Muscle of arm (tissue), 12 donors: ENCODE data around the gene MYL6B. TPM values are rescaled to one million over a fixed set of nuclear protein-coding genes. Genes with fewer than 3 reads are reported as not detected.
"Not testable (repeated sequence)": the region's sequence is repeated elsewhere in the genome, so short reads cannot be mapped to it uniquely, and the experiment has no call there.

ENCODE experiments used
- DNase-seq: peaks from one replicate; pipeline ENCODE4 v3.0.0-alpha.2; 2013
- polyA plus RNA-seq, 12 donors: library from polyadenylated mRNA; unstranded; fragments of 120-200 nt; gene quantifications; one replicate each; pipeline ENCODE4 v1.2.1, GENCODE V29; 2013; ENCODE audit not compliant: insufficient read length in 12 of 12

Gene MYL6B
- polyA plus RNA-seq, 12 donors, result 364 to 1,212 (median 828) TPM

DNA sequence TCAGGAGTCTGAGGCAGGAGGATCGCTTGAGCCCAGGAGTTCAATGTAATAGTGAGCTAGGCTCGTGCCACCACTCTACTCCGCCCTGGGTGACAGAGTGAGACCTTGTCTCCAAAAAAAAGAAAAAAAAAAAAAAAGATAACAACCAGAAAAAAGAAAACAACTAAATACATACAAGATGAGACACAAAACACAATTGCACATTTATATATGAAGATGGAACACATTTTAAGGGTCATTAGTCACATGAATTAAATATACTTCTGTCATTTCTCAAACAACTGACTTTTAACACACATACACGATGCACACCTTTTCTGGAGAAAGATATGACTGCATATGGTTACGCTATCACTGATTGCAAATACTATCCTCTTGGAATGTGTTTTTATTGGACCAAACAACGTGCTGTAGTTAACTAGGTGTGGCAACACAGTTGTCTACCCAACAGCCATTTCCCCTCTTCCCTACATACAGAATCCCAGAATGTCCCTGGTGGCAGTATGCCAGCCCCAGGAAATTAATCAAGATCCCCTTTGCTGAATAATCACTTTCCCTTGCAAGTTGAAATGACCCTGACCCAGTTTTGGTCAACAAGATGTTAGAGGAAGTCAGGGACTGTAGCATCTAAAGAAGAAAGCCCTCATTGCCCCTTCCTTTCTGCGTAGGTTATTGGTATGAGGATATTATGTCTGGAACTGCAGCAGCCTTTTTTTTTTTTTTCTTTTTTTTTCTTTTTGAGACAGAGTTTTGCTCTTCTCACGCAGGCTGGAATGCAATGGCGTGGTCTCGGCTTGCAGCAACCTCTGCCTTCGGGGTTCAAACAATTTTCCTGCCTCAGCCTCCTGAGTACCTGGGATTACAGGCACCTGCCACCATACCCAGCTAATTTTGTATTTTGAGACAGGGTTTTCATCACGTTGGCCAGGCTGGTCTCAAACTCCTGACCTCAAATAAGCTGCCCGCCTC is 5.6 kb upstream of the MYL6B start:
- no peak for DNase-seq

GRCh38 chr12:56150563-56150962 is 1.8 kb upstream of the MYL6B start:
- no peak for DNase-seq

DNA sequence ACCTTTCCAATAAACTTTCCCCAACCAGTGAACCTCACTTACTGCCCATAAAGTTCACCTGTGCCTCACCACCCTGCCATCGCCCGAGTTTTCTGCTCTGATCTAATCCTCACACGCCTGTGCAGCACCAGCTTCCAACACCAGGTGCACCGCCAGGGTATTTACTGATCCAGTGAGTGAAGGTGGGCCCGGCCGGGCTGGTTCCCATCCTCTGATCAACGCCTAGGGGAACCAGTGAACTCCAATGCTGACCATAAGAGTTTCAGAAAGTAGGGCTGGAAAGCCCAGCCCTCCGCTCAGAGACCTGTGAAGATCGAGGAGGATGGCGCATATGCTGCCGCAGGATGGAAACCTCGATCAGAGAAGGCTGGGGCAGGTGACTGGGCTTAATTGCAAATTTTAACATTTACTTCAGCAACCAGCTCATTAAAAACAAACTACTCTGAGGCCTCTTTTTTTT is 685 bp upstream of the MYL6B start:
- no peak for DNase-seq

DNA sequence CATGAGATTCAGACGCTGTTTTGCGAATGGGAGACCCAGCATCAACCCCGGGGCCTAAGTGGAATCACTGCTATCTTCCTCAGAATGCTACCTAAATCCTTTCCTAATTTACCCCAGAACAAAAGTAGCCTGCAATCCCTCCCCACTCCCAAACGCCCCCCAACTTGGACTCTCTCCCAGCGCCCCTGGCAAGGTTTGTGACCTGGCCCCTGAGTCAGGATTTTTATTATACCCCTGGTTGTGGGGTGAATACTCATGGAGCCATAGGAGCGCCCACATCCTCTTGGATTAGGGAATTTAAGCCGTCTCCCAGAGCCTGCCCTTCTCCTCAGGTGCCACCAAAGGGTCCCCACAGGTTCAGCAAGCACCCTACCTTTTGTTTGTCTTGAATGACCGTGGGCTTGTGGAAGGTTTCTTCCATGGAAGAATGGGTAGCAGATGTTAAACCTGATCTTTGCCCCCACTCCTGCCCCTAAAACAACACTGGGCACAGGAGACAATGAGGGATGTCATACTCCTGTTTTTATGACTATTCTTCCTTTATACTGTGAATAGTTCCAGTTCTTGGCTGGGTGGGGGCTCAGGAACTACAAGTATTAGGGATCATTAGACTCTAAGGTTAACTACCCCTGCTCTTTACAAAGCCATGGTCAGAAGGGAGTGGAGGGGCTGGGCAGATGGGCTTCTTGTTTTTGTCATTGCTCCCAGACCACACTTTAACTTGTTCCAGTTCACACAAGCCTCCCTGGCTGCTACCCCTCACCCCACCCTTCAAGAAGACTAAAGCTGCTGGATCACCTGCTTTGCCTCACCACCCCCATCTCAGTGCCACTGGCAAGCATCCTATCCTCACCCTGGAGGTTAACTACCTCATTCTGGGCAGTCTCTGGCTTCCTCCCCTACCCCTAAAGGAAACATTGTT is 630 bp downstream of the MYL6B start:
- DNase-seq, result no peak

GRCh38 chr12:56153678-56154065 is 1.3 kb downstream of the MYL6B start:
- no peak for DNase-seq

DNA sequence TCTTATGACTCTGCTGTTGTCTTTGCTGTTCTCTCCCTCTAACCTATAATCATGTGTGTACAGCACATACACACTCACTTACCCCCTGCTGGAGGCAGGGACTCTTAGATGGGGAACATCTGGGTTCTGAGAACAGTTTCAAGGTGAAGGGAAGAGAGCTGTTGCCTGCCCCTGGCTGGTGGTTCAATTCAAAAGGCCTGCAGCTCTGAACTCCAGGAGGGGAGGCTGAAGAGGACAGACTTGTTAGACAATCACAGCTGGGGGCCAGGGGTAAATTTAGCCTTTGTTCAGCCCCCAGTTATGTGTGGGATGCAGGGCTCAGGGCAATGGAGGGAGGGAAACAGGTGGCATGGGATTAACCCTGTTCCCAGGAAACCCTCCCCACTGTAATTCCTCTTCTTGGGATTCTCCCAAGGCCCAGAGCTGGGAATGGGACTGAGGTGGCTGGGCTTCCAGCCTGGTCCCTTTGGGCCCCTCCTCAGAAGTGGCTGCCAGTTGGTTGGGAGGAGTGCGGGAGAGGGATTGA is 1.9 kb downstream of the MYL6B start:
- DNase-seq, result no peak

DNA sequence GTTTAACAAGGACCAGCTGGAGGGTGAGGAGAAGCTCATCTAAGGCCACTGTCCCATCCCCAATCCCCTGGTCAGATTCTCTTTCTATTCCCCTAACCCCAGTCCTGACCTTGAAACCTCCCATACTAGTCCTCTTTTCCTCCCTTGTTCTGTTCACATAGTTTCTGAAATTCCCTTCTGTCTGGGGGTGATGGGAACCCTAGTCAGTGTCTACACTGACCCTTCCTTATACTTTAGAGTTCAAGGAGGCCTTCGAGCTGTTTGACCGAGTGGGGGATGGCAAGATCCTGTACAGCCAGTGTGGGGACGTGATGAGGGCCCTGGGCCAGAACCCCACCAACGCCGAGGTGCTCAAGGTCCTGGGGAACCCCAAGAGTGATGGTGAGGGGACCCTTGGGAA is 2.4 kb downstream of the MYL6B start:
- DNase-seq, result no peak

DNA sequence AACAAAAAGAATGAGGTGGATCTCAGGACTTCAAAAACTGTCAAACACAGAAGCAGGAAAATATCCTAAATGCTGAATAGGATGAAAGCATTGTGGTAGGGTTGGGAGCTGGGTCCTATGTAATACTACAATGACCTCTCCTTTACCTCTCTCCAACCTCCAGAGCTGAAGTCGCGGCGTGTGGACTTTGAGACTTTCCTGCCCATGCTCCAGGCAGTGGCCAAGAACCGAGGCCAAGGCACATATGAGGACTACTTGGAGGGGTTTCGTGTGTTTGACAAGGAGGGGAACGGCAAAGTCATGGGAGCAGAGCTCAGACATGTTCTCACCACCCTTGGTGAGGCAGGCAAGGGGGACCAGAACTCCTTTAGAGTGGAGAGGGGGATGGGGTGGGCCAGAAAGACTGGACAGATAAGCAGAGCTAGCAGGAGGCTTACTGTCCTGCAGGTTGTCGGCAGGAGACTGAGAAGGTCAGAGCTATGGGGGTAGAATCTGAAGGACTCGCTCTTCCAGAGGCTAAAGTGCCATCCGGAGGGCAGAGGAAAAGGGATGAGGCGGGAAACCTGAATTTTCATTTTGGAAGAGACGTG is 3.0 kb downstream of the MYL6B start:
- DNase-seq, result no peak

DNA sequence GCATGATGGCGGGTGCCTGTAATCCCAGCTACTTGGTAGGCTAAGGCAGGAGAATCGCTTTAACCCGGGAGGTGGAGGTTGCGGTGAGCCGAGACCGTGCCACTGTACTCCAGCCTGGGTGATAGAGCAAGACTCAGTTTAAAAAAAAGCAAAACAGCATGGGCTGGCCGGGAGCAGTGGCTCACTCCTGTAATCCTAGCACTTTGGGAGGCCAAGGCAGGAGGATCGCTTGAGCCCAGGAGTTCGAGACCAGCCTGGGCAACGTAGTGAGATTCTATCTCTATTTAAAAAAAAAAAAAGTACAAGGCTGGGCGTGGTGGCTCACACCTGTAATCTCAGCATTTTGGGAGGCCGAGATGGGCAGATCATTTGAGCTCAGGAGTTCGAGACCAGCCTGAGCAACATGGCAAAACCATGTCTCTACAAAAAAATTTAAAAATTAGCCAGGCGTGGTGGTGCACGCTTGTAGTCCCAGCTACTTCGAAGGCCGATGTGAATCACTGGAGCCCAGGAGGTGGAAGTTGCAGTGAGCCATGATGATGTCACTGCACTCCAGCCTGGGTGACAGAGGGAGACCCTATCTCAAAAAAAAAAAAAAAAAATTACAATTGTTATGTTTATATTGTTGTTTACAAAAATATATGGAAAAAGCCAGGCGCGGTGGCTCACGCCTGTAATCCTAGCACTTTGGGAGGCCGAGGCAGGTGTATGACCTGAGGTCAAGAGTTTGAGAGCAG is 4.2 kb downstream of the MYL6B start:
- DNase-seq, result not testable (repeated sequence)

DNA sequence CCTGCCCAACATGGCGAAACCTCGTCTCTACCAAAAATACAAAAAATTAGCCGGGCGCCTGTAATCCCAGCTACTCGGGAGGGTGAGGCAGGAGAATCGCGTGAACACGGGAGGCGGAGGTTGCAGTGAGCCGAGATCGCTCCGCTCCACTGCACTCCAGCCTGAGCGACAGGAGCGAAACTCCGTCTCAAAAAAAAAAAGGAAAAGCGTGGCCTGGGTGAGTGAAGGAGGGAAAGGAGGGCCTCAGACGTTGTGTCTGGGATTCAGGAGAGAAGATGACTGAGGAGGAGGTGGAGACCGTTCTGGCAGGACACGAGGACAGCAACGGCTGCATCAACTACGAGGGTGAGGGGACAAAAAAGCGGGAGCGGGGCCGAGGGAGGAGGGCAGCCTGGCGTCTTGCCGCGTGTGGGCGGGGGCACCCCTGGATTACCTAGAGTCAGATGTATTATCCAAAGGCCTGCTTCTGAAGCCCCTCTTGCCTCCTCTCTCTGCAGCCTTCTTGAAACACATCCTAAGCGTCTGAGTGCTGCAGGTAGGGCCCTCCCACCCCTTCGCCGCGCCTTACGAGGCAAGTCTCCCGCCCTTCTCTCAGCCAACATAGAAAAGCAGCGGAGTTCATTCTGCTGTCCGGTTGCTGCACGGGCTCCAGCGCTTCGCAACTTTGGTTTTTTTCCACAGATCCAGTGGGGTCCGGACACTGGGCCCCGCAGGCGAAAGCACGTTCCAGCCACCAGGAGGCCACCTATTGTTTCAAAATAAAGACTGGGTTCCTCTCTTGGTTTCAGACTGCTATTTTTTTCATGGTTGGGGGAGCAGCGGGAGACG is 5.0 kb downstream of the MYL6B start:
- DNase-seq, result peak; percentile 92

DNA sequence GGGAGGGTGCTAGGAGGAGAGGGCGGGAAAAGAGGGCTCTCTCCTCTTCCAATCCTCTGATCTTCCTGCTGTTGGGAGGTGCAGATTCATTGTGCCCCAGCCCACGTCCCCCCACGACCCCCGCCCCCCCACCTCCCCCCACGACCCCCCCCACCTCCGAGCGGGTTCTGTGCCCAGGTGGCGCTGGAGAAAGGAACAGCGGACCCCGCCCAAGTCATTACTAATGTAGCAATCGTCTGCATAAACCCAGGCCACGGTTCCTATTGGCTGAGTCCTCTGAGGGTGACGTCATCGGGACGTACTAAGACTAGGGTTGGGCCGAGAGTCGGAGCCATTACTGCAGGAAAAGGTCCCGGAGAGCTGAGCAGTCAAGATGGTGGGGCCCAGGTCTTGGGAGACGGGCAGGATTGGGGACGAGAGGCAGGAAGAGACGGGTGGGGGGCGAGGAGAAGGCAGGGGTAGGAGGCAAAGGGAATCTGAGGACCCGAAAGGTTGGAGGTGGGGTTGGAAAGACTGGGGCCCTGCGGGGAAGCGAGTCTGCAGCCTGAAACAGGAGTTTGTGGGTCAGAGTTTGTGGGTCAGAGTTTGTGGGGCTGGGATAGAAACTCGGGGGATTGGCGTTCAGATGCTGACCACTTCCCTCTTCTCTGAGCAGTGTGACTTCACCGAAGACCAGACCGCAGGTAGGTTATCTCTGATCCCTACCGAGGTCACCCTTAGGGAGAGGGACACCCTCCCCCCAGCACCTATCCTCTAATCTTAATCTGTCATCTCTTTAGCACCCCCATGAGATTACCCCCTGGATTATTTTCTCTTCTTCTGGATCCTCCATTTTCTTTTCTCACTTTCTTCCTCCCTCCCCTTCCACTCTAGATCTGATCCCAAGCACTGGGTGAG is 5.9 kb downstream of the MYL6B start, which contains the start of gene MYL6:
MYL6 (plus strand) TSS at position 331 of the 897 bp plus-strand sequence; CDS start at position 374, 43 bp downstream.
- peak; percentile 98 for DNase-seq

DNA sequence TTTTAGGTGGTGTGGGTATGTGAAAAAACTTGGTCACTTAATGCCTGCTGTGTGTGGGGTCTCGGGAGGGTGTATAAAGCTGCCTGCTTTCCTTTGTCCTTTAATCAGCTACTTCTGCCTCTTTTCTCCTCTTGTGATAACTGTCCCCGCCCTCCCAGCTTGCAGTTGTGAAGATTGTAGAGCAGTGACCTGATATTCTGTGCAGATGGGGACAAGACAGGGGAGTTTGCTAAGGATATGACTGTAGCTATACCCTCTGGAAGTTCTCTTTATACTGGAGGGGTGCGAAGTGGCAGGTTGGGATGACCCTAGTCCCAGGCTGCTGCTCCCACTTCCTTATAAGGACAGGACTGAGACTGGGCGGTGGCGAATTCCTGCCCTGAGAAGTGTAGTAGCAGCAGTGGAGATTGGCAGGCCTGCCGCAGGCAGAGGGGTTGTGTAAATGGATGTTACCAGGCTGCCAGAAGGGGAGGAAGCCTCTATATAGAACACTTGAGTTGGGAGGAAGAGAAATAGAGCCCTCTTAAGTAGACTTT is 6.6 kb downstream of the MYL6B start:
- peak; percentile 51 for DNase-seq

- no peak for DNase-seq
Observed at GRCh38 chr12:56159482-56160192, 7.2 kb downstream of the MYL6B start.

GRCh38 chr12:56160193-56160763 is 7.9 kb downstream of the MYL6B start:
- DNase-seq, result no peak

GRCh38 chr12:56160894-56161689 is 8.7 kb downstream of the MYL6B start:
- DNase-seq, result no peak

DNA sequence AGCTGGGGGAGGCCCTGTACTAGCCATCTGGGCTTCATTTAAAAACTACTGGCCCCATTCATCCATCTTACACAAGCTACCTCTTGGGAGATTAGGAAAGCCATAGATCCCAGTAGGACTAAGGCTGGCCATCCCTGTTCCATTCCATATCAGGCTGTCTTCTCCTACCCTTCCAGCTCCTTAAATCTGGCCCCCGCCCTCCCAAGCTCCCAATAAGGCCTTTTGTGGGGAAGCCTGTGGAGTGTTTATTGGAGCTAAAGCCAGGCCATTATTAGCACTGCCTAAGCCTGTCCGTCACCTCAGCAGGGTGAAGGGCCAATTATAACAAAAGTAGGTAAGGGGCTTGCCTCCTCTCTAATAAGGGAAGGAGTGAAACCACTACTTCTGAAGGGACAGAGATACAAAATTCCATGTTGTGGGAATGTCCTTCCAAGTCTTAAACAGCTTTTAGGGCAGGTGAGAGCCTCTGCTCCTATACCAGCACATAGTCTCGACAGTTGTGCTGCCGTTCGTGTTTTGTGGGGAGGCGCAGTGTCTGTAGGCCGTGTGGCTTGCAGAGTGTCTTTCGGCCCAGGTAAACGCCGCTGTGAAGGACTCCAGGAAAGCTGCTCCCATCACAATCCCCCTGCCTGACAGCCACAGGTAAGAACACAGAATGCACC is 9.4 kb downstream of the MYL6B start:
- no peak for DNase-seq
